IPS-18a (cell line): ENCODE data around the gene TTYH2.

Experiments
- H3K27ac ChIP-seq: one replicate; pipeline ENCODE4 v1.5.1; 2013; ENCODE audit warnings: low read length
- H3K27me3 ChIP-seq: one replicate; pipeline ENCODE4 v1.6.1; 2013; ENCODE audit warnings: mild to moderate bottlenecking, low read length; ENCODE audit not compliant: control insufficient read depth, insufficient read depth
- H3K36me3 ChIP-seq: one replicate; pipeline ENCODE4 v1.6.1; 2013; ENCODE audit warnings: low read depth, low read length; ENCODE audit not compliant: control insufficient read depth
- H3K4me1 ChIP-seq: one replicate; pipeline ENCODE4 v1.6.1; 2013; ENCODE audit warnings: low read depth, low read length; ENCODE audit not compliant: control insufficient read depth
- H3K4me3 ChIP-seq: one replicate; pipeline ENCODE4 v1.5.1; 2013; ENCODE audit warnings: low read length
- H3K9ac ChIP-seq: one replicate; pipeline ENCODE4 v1.6.1; 2013; ENCODE audit warnings: mild to moderate bottlenecking, low read length, moderate library complexity
- H3K9me3 ChIP-seq: one replicate; pipeline ENCODE4 v1.6.1; 2013; ENCODE audit warnings: low read depth, low read length; ENCODE audit not compliant: control insufficient read depth

The TTYH2 gene

GRCh38 chr17:74287031-74287602, 73.7 kb downstream of the TTYH2 start:
- Histone ChIP-seq H3K9me3 (no peaks in the 10 kb centered on the region), H3K4me1 (peaks cover 5% of the 10 kb centered on the region), H3K4me3 (no peak overlapping the region), H3K9ac (no peak overlapping the region), H3K36me3 (no peaks in the 10 kb centered on the region), H3K27me3 (no peaks in the 10 kb centered on the region), H3K27ac (no peak overlapping the region)

- H3K27me3 ChIP-seq = no peaks in the 10 kb centered on the region
- no peak overlapping the region for H3K9ac ChIP-seq
- no peak overlapping the region for H3K27ac ChIP-seq
- H3K4me1 ChIP-seq = peaks cover 5% of the 10 kb centered on the region
- no peaks in the 10 kb centered on the region for H3K36me3 ChIP-seq
- H3K4me3 ChIP-seq = no peak overlapping the region
- no peaks in the 10 kb centered on the region for H3K9me3 ChIP-seq
Observed at GRCh38 chr17:74288785-74289184, 75.4 kb downstream of the TTYH2 start.

- no peak overlapping the region for H3K9ac ChIP-seq
Observed at GRCh38 chr17:74289688-74290087, 76.3 kb downstream of the TTYH2 start.

GRCh38 chr17:74290340-74290739, 77.0 kb downstream of the TTYH2 start:
- Histone ChIP-seq H3K27ac (no peak overlapping the region), H3K9ac (no peak overlapping the region), H3K36me3 (no peaks in the 10 kb centered on the region), H3K27me3 (no peaks in the 10 kb centered on the region), H3K4me1 (peaks cover under 1% of the 10 kb centered on the region), H3K9me3 (no peaks in the 10 kb centered on the region), H3K4me3 (no peak overlapping the region)

More at GRCh38 chr17:74289688-74290087, 76.3 kb downstream of the TTYH2 start:
- no peaks in the 10 kb centered on the region for H3K36me3 ChIP-seq
- peaks cover 5% of the 10 kb centered on the region for H3K4me1 ChIP-seq
- H3K27ac ChIP-seq = no peak overlapping the region
- H3K4me3 ChIP-seq = no peak overlapping the region
- H3K27me3 ChIP-seq = no peaks in the 10 kb centered on the region
- H3K9me3 ChIP-seq = no peaks in the 10 kb centered on the region

- no peaks in the 10 kb centered on the region for H3K4me1 ChIP-seq
- H3K4me3 ChIP-seq = no peak overlapping the region
- H3K36me3 ChIP-seq = no peaks in the 10 kb centered on the region
- H3K9ac ChIP-seq = no peak overlapping the region
- H3K27me3 ChIP-seq = no peaks in the 10 kb centered on the region
- no peak overlapping the region for H3K27ac ChIP-seq
- no peaks in the 10 kb centered on the region for H3K9me3 ChIP-seq
Observed at GRCh38 chr17:74292495-74292894, 79.1 kb downstream of the TTYH2 start.

- H3K27ac ChIP-seq = no peak overlapping the region
- no peaks in the 10 kb centered on the region for H3K36me3 ChIP-seq
- no peaks in the 10 kb centered on the region for H3K27me3 ChIP-seq
- no peak overlapping the region for H3K4me3 ChIP-seq
- no peaks in the 10 kb centered on the region for H3K4me1 ChIP-seq
- no peak overlapping the region for H3K9ac ChIP-seq
- no peaks in the 10 kb centered on the region for H3K9me3 ChIP-seq
Observed at GRCh38 chr17:74295625-74296547, 82.5 kb downstream of the TTYH2 start.

- no peak overlapping the region for H3K9ac ChIP-seq
- H3K27ac ChIP-seq = no peak overlapping the region
- H3K36me3 ChIP-seq = no peaks in the 10 kb centered on the region
- no peaks in the 10 kb centered on the region for H3K4me1 ChIP-seq
- no peaks in the 10 kb centered on the region for H3K27me3 ChIP-seq
- H3K4me3 ChIP-seq = no peak overlapping the region
- H3K9me3 ChIP-seq = no peaks in the 10 kb centered on the region
Observed at GRCh38 chr17:74296548-74296936, 83.2 kb downstream of the TTYH2 start.

- Histone ChIP-seq H3K9me3 (no peaks in the 10 kb centered on the region), H3K4me1 (no peaks in the 10 kb centered on the region), H3K36me3 (no peaks in the 10 kb centered on the region), H3K27ac (no peak overlapping the region), H3K4me3 (no peak overlapping the region), H3K27me3 (no peaks in the 10 kb centered on the region), H3K9ac (no peak overlapping the region)
Observed at GRCh38 chr17:74297941-74298340, 84.6 kb downstream of the TTYH2 start.

- H3K4me1 ChIP-seq = no peaks in the 10 kb centered on the region
- H3K9ac ChIP-seq = no peak overlapping the region
- H3K27ac ChIP-seq = no peak overlapping the region
- no peaks in the 10 kb centered on the region for H3K27me3 ChIP-seq
- no peak overlapping the region for H3K4me3 ChIP-seq
- H3K36me3 ChIP-seq = no peaks in the 10 kb centered on the region
- H3K9me3 ChIP-seq = no peaks in the 10 kb centered on the region
Observed at GRCh38 chr17:74298778-74299177, 85.4 kb downstream of the TTYH2 start.

GRCh38 chr17:74299226-74300009, 86.0 kb downstream of the TTYH2 start:
- H3K9ac ChIP-seq = no peak overlapping the region
- no peaks in the 10 kb centered on the region for H3K27me3 ChIP-seq

GRCh38 chr17:74303305-74303704, 89.9 kb downstream of the TTYH2 start:
- Histone ChIP-seq H3K4me1 (no peaks in the 10 kb centered on the region), H3K36me3 (no peaks in the 10 kb centered on the region), H3K9ac (no peak overlapping the region), H3K4me3 (no peak overlapping the region), H3K27me3 (no peaks in the 10 kb centered on the region), H3K9me3 (no peaks in the 10 kb centered on the region), H3K27ac (no peak overlapping the region)

More at GRCh38 chr17:74299226-74300009, 86.0 kb downstream of the TTYH2 start:
- Histone ChIP-seq H3K36me3 (no peaks in the 10 kb centered on the region), H3K9me3 (no peaks in the 10 kb centered on the region), H3K4me1 (no peaks in the 10 kb centered on the region), H3K4me3 (no peak overlapping the region), H3K27ac (no peak overlapping the region)
